Measurements from ENCODE around the gene ZC2HC1B. TPM values are rescaled to one million over a fixed set of nuclear protein-coding genes. Genes with fewer than 3 reads are reported as not detected.

The ZC2HC1B gene
- total and polyA plus RNA-seq, 4 experiments from 2014 or later: not detected

DNA sequence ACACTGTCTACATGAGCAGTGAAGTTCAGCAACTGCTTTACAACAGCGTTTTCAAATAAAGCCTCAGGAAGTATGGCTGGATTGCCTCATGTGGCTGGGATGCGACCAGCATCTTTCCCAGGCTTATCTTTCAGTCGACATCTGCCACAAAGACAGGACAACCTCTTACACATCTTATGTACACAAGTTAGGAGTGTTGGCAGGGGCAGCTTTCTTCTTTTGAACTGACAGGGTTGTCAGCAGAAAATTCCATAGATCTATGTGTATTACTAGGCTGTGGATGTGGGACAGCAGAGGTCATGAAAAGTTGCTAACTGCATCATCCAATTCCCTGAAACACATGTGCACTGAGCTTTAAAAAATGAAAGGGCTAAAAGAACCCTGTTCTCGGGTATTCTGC, 95.7 kb downstream of the ZC2HC1B start:
- Mint-ChIP-seq H3K4me1 (no peaks in the 10 kb centered on the region), H3K27me3 (no peaks in the 10 kb centered on the region), H3K36me3 (no peaks in the 10 kb centered on the region), H3K27ac (no peak overlapping the region), H3K9me3 (no peaks in the 10 kb centered on the region), H3K4me3 (no peak overlapping the region)
- intact Hi-C loops (cut with micrococcal nuclease): no loop called here
- Histone ChIP-seq H3K27ac (ENCODE audit: low read depth, low read length) (no peak overlapping the region), H3K9me3 (ENCODE audit: control insufficient read depth in 1 of 2, low read length in 2 of 2) (no peaks in the 10 kb centered on the region), H3K36me3 (ENCODE audit: insufficient read depth, low read length) (no peaks in the 10 kb centered on the region), H3K4me1 (ENCODE audit: insufficient read depth, low read length) (no peaks in the 10 kb centered on the region), H3K27me3 (ENCODE audit: insufficient read depth, low read length) (no peaks in the 10 kb centered on the region), H3K4me3 (ENCODE audit: low read length in 2 of 2) (no peak overlapping the region)
- no peak for DNase-seq
- CTCF ChIA-PET (ENCODE audit: partially characterized antibody): interaction anchor here (2.0 kb wide), 1 partner anchor 20 kb away, joined by 11 read pairs; no protein-coding TSS in a partner anchor
- POLR2A ChIA-PET (ENCODE audit: partially characterized antibody): no interaction called here

DNA sequence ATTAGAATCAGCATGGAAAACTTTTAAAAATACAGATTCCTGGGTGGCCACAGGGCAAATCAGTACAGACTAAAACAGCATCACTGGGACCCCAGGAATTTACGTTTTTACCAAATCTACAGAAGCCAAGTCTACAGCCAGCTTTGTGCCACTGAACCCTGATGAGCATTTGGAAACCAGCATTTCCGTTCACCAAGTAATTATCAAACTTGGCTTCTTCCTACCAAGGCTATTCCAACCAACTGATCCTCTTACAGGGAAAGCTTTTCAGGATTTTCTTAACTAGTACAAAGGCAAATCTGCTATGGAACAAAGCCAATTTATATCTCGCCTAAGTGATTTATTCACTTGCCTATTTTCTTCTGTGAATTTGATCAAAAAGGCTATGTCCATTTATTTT, 96.8 kb downstream of the ZC2HC1B start:
- Mint-ChIP-seq H3K4me1 (no peaks in the 10 kb centered on the region), H3K27me3 (no peaks in the 10 kb centered on the region), H3K36me3 (no peaks in the 10 kb centered on the region), H3K27ac (no peak overlapping the region), H3K4me3 (no peak overlapping the region), H3K9me3 (no peaks in the 10 kb centered on the region)
- no peak for DNase-seq
- Histone ChIP-seq H3K27ac (ENCODE audit: low read depth, low read length) (no peak overlapping the region), H3K4me1 (ENCODE audit: insufficient read depth, low read length) (no peaks in the 10 kb centered on the region), H3K4me3 (ENCODE audit: low read length in 2 of 2) (no peak overlapping the region), H3K9me3 (ENCODE audit: control insufficient read depth in 1 of 2, low read length in 2 of 2) (no peaks in the 10 kb centered on the region), H3K27me3 (ENCODE audit: insufficient read depth, low read length) (no peaks in the 10 kb centered on the region), H3K36me3 (ENCODE audit: insufficient read depth, low read length) (no peaks in the 10 kb centered on the region)
- intact Hi-C loops (cut with micrococcal nuclease): no loop called here
- CTCF ChIA-PET (ENCODE audit: partially characterized antibody): interaction anchor here (1.3 kb wide), 2 partner anchors 10 to 17 kb away, joined by 3 to 4 read pairs; no protein-coding TSS in a partner anchor
- POLR2A ChIA-PET (ENCODE audit: partially characterized antibody): no interaction called here

DNA sequence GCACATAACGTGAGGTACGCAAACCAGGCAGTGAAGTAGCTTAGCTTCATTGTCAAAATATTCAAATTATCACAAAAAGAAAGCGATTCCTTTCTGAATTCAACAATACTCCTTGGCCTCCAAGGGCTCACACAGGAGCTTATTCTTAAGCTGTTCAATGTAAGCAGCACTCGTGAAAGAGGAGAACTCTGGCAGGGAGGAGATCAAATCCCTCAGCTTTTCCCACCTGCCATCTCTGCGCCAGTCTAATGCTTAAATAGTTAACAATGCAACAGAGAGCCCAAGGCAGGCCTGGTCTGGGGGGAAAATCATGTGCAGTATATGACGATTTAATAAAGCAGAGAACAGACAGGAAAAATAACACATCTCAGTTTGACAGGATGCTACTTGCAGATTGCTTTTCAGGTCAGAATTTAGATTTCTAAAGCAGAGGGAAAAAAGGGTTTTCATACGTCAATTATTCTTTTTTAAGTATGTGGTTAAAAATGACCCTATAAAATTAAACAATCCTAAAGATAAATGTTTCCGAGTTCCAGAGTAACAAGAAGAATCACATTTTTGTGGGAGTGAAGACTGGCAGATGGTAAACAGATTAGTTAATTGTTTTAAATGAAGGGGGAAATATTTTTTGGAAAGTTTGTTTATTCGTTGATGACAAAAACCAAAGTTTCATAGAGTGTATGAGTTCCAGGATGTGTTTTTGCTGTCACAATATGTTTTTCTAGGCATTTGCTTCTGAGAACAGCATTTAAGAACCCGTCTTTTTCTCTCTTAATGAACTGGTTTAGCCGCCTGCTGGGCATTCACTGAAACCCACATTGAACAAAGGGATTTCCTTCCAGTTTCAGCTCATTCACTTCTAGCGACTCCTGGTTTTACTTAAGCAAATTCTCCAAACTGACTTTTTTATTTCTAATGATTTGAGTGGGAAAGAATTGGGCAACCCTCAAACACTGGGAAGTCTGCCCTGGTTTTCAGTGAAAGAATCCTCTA, 97.9 kb downstream of the ZC2HC1B start:
- CTCF ChIA-PET (ENCODE audit: partially characterized antibody): interaction anchor here (1.3 to 1.7 kb wide), 3 partner anchors 11 to 18 kb away, joined by 3 to 4 read pairs (median 4); no protein-coding TSS in a partner anchor
- H3K27ac Mint-ChIP-seq: no peak overlapping the region

DNA sequence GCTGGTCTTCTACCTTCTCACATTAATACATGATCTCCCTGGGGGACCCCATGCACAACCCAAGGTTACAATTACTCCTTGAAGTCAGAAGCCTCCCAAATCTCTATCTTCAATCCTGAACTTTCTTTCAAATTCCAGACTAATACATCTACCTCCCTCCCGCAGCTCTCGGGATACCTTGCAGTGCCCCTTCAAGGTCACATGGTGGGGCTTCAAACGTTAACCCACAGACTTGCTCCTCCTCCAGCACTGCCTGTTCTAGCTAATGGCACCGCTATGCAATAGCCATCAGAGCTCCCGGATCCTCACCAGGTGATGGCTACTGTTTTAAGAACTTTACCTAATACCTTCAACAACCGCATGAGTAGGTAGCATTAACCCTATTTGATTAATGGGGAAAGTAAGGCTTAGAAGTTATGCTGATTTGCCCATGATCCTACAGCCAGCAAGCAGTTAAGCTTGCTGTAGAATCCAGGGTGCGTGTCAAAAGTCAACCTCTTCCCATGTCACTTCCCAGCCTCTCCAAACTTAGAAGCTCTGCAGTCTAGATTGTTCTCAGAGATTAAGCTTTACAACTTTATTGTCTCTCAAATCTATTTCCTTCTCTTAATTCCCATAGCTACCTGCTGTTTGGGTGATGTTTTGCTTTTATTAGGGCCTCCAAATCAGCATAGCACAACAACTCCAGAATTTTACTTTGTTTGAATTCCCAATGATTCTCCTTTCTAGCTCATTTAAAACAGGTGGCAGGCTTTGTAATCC, 99.1 kb downstream of the ZC2HC1B start:
- Mint-ChIP-seq H3K27ac (no peak overlapping the region), H3K4me1 (no peaks in the 10 kb centered on the region), H3K9me3 (no peaks in the 10 kb centered on the region), H3K4me3 (no peak overlapping the region), H3K27me3 (no peaks in the 10 kb centered on the region), H3K36me3 (no peaks in the 10 kb centered on the region)
- CTCF ChIA-PET (ENCODE audit: partially characterized antibody): interaction anchor here (0.7 to 1.7 kb wide), 3 partner anchors 11 to 24 kb away, joined by 3 to 5 read pairs (median 4); no protein-coding TSS in a partner anchor
- Histone ChIP-seq H3K4me3 (ENCODE audit: low read length in 2 of 2) (no peak overlapping the region), H3K27me3 (ENCODE audit: insufficient read depth, low read length) (no peaks in the 10 kb centered on the region), H3K27ac (ENCODE audit: low read depth, low read length) (no peak overlapping the region), H3K4me1 (ENCODE audit: insufficient read depth, low read length) (no peaks in the 10 kb centered on the region), H3K36me3 (ENCODE audit: insufficient read depth, low read length) (no peaks in the 10 kb centered on the region), H3K9me3 (ENCODE audit: control insufficient read depth in 1 of 2, low read length in 2 of 2) (no peaks in the 10 kb centered on the region)
- intact Hi-C loops (cut with micrococcal nuclease): no loop called here
- POLR2A ChIA-PET (ENCODE audit: partially characterized antibody): no interaction called here
- DNase-seq: no peak

More for the DNA sequence above, 97.9 kb downstream of the ZC2HC1B start:
- no peaks in the 10 kb centered on the region for H3K27me3 ChIP-seq (ENCODE audit: insufficient read depth, low read length)
- no peaks in the 10 kb centered on the region for H3K4me1 ChIP-seq (ENCODE audit: insufficient read depth, low read length)
- H3K9me3 ChIP-seq (ENCODE audit: control insufficient read depth in 1 of 2, low read length in 2 of 2): no peaks in the 10 kb centered on the region
- no peaks in the 10 kb centered on the region for H3K27me3 Mint-ChIP-seq
- H3K4me3 ChIP-seq (ENCODE audit: low read length in 2 of 2): no peak overlapping the region
- H3K27ac ChIP-seq (ENCODE audit: low read depth, low read length): no peak overlapping the region
- intact Hi-C loops (cut with micrococcal nuclease): no loop called here
- H3K36me3 ChIP-seq (ENCODE audit: insufficient read depth, low read length): no peaks in the 10 kb centered on the region
- DNase-seq: no peak
- no peaks in the 10 kb centered on the region for H3K9me3 Mint-ChIP-seq
- POLR2A ChIA-PET (ENCODE audit: partially characterized antibody): no interaction called here
- H3K36me3 Mint-ChIP-seq: no peaks in the 10 kb centered on the region
- no peaks in the 10 kb centered on the region for H3K4me1 Mint-ChIP-seq
- H3K4me3 Mint-ChIP-seq: no peak overlapping the region

DNA sequence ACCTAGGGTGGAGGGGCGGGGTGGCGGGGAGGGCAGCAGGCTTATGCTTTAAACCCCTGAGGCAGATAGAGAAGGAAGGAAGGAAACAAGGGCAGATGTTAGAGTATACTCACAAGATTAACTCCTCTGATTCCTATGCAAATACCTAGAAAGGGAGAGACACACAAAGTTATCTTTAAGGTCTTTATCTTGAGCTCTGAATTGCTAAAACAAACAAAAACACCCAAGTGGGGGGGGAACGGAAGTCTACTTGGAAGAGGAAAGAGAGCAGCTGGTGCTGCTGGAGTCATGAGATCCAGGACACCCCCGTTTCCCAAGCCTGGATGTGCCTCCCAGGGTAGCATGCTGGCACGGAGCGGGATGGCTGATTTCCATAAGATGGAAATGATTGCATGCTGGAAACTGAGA, 100.4 kb downstream of the ZC2HC1B start:
- Histone ChIP-seq H3K4me1 (ENCODE audit: insufficient read depth, low read length) (no peaks in the 10 kb centered on the region), H3K36me3 (ENCODE audit: insufficient read depth, low read length) (no peaks in the 10 kb centered on the region), H3K9me3 (ENCODE audit: control insufficient read depth in 1 of 2, low read length in 2 of 2) (no peaks in the 10 kb centered on the region), H3K4me3 (ENCODE audit: low read length in 2 of 2) (no peak overlapping the region), H3K27ac (ENCODE audit: low read depth, low read length) (no peak overlapping the region), H3K27me3 (ENCODE audit: insufficient read depth, low read length) (no peaks in the 10 kb centered on the region)
- Mint-ChIP-seq H3K4me3 (no peak overlapping the region), H3K9me3 (no peaks in the 10 kb centered on the region), H3K27ac (no peak overlapping the region), H3K27me3 (peaks cover 0 to under 1% of the 10 kb centered on the region in 2 donors), H3K4me1 (no peaks in the 10 kb centered on the region), H3K36me3 (no peaks in the 10 kb centered on the region)
- ChIA-PET POLR2A (ENCODE audit: partially characterized antibody) (no interaction called here), CTCF (ENCODE audit: partially characterized antibody) (interaction anchor here (1.6 kb wide), 1 partner anchor 22 kb away, joined by 5 read pairs; no protein-coding TSS in a partner anchor)
- no peak for DNase-seq
- intact Hi-C loops (cut with micrococcal nuclease): no loop called here

DNA sequence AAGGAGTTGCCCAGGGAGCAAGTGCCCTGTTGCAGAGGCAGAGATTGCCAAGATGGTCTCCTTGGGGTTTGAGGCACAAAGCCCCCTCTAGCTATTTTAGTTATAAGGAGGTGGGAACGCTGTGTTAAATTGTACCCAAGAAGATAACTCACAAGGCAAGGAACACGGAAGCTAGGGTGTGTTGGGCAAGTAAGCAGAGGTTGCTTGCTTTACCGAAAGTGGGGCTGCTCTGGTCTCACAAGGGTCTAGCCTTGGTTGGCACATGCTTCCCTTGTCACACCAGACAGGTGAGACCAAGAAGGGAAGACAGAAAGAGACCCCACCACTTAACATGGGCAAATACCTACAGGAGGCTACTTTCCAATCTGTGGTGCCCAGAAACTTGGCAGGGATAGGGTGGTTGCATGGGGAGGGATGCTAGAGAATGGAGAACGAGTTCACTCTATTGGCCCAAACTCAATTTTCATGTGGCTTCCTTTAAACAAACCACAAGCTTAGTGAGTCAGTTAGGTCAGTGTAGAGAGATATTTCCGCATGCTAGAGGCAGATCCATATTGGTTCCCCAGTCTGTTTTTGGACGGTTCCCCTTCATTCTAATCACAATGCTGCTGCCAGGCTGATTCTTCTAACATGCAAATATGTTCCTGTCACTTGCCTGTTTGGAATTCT, 101.4 kb downstream of the ZC2HC1B start:
- H3K27ac ChIP-seq (ENCODE audit: low read depth, low read length): no peak overlapping the region
- H3K4me3 ChIP-seq (ENCODE audit: low read length in 2 of 2): no peak overlapping the region
- intact Hi-C loops (cut with micrococcal nuclease): no loop called here
- no peaks in the 10 kb centered on the region for H3K4me1 Mint-ChIP-seq
- no peaks in the 10 kb centered on the region for H3K27me3 ChIP-seq (ENCODE audit: insufficient read depth, low read length)
- H3K36me3 Mint-ChIP-seq: no peaks in the 10 kb centered on the region
- no peak for DNase-seq
- H3K27ac Mint-ChIP-seq: no peak overlapping the region
- H3K9me3 ChIP-seq (ENCODE audit: control insufficient read depth in 1 of 2, low read length in 2 of 2): no peaks in the 10 kb centered on the region
- H3K9me3 Mint-ChIP-seq: no peaks in the 10 kb centered on the region
- no peak overlapping the region for H3K4me3 Mint-ChIP-seq
- H3K36me3 ChIP-seq (ENCODE audit: insufficient read depth, low read length): no peaks in the 10 kb centered on the region
- H3K27me3 Mint-ChIP-seq: peaks cover 0 to 3% of the 10 kb centered on the region in 2 donors
- CTCF ChIA-PET (ENCODE audit: partially characterized antibody): interaction anchor here (1.6 kb wide), 1 partner anchor 23 kb away, joined by 5 read pairs; no protein-coding TSS in a partner anchor
- H3K4me1 ChIP-seq (ENCODE audit: insufficient read depth, low read length): no peaks in the 10 kb centered on the region
- POLR2A ChIA-PET (ENCODE audit: partially characterized antibody): no interaction called here
